ENCODE results near the gene CELF2.
"Not testable (repeated sequence)": the region's sequence is repeated elsewhere in the genome, so short reads cannot be mapped to it uniquely, and the experiment has no call there.

The CELF2 gene

DNA sequence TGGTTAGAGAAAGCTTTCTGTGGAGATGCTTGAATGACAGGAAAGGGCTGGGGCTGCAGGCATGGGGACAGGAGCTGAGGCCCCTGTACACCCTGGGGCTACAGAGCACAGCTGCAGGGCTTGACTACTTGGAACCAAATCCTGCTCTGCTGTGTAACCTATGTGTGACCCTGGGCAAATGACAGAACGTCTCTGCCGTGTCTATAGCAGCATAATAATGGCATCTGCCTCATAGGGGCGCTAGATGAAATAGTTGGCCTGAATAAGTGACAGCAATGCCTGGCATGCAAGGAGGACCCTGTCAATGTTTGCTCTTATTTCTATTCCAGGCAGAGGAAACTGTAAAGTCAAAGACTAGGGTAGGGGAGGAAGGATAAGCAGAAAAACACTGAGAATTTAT is 339.8 kb downstream of the CELF2 start:
- DNase-seq (ENCODE audit: low read depth) = no peak

DNA sequence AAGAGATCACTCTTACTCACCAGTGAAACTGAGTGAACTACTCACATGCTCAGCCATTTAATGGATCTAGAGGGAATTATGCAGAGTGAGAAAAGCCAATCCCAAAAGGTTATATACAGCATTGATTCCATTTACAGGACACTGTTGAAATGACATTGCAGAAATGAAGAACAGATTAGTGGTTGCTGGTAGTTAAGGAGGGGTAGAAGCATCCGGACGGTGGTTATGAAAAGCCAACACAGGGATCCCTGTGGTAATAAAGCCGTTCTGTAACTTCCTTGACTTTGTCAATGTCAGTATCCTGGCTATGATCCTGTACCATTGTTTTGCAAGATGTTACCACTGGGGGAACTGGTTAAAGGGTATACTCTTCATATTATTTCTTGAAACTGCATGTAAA is 340.3 kb downstream of the CELF2 start:
- no peak for DNase-seq (ENCODE audit: low read depth)

DNA sequence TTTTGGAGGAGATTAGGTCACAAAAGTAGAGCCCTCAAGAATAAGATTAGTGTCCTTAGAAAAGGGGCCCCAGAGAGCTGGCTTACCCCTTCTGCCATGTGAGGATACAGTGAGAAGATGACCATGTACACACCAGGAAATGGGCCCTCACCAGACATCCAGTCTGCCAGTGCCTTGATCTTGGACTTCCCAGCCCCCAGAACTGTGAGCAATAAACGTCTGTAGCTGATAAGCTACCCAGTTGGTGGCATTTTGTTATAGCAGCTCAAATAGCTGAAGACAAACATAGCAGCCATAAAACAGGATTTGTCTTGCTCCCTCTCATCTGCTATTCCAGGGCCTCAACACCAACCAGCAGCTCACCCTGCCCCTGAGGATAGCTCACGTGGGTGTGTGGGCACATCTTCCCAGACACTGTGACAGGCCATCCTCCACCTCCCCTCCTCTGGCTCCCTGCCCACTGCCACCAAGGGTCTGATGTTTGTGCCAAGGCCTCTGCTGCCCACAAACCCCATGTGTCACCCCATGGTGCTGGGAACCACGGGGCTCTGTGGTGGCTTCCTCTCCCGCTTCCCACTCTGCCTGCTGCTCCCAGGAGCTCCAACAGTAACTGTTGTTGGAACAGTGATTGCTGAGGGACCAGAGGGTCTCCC is 341.4 kb downstream of the CELF2 start:
- DNase-seq (ENCODE audit: low read depth) = no peak

DNA sequence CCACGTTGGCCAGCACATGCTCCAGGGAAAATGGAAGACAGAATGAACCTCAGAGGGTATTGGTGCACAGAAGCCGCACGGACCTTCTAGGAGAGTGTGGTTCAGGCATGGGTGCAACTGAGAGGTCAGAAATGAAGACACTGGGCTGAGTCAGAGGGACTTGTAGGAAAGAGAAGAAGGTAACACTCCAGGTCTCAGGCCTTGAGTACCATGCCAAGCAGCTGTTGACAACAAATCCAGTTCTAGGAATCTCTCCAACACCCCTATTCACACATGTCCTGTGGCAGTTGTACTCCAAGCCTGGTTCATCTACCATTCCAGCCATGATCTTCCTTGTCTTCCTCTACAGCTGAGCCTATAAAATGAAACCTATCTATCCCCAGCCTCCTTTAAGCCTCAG is 342.2 kb downstream of the CELF2 start:
- DNase-seq (ENCODE audit: low read depth) = no peak

DNA sequence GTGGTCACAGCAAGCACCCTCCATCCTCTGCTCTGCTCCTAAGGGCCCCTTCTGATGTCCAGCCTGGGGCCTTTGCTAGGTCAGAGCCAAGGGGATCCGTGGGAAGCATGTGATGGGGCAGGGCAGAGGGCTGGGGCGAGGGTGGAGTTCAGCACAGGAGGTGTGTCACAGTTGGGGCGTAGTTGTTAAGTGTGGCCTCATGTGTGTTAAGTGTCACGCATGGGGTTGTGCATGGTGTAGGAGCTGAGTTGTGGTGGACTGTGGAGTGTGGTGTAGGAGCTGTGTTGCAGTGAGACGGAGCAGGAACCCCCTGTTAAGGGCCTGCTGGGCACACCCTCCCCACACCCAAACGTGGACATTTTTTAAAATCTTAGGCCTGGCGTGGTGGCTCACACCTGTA is 345.8 kb downstream of the CELF2 start:
- no peak for DNase-seq (ENCODE audit: low read depth)

DNA sequence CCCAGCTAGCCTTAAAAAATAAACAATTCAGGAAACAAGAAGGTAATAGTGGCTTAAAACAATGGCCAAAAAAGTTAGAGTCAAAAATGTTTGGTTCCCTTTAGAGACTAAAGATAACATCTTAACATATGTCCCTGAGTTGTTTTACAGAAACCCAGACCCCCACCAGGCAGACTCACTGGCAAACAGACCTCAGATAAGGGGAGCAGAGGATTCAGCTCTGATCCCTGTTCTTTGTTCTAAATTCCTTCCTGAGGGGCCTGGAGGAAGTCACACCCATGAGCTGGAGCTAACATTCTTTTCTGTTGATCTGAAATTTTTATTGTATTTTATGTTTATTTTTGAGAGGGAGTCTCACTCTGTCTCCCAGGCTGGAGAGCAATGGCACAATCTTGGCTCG is 346.6 kb downstream of the CELF2 start:
- DNase-seq (ENCODE audit: low read depth) = no peak

DNA sequence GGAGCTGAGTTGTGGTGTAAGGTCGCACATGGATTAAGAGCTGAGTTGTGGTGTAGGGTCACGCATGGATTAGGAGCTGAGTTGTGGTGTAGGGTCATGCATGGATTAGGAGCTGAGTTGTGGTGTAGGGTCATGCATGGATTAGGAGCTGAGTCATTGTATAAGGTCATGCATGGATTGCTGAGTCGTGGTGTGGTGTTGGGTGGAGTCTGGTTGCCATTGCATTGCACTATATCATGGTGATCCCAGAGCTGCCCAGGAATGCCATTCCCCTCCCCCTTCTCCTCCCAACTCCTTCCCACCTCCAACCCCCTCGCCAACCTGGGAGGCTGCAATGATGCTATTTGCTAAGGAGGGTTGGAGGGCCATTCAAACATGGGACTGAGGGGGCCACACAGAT is 349.2 kb downstream of the CELF2 start:
- not testable (repeated sequence) for DNase-seq (ENCODE audit: low read depth)

DNA sequence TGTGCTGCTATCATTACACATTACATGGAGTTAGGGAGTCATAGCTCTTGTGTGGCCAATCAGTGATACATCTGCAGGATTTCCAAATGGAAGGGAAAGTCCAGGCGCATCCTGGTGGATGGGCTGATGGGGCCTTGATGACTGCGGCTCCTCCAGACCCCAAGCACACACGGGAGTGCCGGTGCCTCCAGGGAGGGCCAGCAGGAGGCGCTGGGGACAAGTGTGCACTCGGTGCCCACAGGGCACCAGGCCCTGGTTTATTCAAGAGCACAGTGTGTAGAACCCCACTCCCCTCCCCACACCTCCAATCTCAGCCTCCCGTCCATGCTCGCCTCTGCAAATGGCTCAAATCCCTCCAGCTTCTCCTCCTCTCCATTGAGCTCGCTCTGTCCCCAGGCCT is 349.8 kb downstream of the CELF2 start:
- DNase-seq (ENCODE audit: low read depth) = no peak

DNA sequence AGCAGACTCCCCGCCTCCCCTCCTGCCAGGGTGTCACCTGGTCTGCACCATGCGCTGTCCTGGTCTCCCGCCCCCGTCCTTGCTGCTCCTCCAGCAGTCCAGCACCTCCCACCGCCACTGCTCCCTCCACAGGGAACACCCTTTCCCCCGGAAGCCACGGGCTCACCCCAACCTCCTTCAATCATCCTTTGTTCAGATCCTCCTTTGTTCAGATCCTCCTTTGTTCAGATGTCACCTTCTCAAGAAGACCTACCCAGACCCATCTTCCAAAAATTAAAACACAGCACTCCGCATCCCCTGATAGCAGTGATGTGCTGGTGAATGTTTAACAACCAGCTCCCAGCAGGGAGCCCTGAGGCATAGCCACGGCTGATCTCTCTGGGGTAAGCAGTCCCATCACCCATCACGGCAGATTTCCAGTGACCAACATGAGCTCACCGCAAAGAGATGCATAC is 356.1 kb downstream of the CELF2 start:
- DNase-seq (ENCODE audit: low read depth) = no peak

DNA sequence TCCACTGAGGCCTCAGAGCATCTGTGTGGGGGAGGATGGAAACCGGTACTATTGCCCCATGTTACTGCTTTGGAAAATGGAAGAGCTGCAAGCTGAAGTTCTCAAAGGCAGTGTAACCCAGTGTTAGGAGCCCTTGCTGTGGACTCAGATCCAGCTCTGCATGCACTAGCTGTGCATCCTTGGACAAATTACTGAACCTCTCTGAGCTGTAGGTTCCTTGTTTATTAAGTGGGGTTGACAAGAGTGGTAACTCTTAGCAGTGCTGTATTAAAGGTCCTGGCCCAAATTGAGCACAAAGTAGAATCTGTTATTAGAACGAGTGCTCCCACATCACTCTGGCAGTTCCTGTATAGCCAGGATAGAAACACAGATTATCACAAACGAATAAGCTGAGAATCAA is 359.6 kb downstream of the CELF2 start:
- DNase-seq (ENCODE audit: low read depth) = no peak

DNA sequence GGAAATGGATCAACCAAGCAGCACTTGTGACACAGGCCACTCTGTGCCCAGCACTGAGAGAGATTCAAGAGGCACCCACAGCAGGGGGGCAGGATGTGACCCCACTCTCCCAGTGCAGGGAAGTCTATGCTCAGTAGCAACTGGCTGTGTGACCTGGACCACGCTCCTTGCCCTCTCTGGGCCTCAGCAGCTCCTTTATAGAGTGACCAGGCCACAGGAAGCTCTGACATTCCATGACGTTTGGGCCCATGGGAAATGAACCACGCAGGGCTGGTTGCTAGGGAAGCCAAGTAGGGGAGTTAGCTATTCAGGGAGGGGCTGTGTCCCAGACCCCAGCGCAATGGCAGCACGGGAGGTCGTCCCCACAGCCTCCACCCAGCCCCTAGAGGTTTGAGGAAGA is 361.2 kb downstream of the CELF2 start:
- DNase-seq (ENCODE audit: low read depth) = no peak

DNA sequence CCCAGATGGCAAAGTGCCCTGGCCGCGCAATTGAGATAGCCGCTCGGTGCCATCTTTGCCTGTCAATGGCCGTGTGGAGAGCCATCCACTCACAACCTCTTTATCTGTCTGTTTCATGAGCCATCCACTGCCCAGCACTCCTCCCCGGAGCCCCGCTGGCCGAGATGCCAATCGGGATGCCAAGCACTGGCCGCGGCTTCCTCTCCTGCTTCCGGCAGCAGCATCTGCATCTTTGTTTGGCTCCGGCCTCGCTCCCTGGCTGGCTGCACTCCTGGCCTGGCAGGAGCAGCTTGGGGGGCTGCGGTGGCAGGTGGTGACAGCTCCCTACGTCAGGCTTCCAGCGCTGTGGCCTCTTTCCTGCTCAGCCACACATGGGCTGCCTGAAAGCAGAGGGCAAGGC is 362.1 kb downstream of the CELF2 start:
- DNase-seq (ENCODE audit: low read depth) = no peak

DNA sequence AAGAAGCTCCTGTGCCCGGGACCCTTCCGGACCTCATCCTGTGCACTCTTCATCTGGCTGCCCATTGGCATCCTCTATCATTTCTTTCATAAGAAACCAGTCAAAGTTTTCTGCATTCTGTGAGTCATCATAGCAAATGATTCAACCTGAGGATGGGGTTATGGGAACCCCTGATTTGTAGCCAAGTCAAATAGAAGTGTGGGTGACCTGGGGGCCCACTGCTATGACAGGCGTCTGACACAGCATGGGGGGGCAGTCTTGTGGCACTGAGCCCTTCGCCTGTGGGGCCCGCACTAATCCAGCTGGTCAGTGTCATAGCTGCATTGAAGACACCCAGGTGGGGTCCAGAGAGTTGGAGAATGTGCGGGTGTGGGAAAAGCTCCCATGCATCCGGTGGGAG is 363.4 kb downstream of the CELF2 start:
- no peak for DNase-seq (ENCODE audit: low read depth)

DNA sequence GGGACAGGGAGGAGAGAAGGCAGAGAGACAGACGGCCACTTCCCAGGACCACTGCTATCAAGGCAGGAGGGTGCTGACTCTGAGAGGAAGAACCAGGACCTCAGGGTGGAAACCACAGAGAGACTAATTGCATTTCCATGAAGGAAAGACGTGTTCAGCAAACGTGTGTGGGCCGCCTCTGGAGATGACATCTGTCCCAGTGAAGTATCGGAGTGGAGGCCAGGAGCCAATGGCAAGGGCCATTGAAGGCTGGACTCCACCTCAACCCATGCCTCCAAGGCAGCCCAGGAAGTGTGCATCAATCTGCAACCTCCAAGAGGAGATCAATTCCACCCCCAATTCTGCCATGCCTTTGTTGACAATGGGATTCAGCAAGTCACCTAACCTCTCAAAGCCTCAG is 363.8 kb downstream of the CELF2 start:
- no peak for DNase-seq (ENCODE audit: low read depth)

DNA sequence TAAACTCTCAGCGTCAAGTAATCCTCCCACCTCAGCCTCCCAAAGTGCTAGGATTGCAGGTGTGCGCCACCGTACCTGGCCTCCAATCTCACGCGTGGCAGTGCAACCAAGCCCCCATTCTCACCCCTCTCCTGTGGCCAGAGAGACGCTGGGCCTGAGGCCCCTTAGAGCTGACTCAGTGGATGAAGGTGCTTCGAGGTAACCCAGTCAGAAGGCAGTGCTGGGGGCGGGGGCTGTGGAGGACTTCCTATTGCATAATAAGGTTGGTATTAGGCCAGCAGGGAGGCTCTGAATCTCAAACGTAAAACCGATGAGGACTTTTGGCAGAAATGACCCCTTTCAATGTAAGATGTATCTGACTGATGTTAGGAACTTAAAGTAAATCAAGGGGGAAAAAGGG is 364.5 kb downstream of the CELF2 start:
- no peak for DNase-seq (ENCODE audit: low read depth)

DNA sequence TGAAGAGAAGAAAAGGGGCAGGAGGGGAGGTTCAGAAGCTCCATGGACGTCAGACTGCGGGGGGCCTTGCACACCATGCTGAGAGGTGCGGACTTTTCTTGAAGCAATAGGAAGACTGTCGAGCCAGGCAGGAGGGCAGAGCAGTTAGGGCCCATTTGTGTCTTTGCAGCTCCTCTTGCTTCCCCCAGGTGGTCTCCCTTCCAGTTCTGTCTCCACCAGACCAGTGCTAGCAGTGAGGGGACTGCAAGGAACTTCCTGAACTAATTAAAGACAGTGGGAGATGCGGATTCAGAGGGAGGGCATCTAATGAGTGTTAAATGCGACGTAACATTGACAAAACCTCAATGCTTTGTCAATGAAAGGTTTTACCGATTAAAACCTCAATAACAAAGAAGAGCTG is 368.4 kb downstream of the CELF2 start:
- no peak for DNase-seq (ENCODE audit: low read depth)

All from stimulated activated CD8-positive, alpha-beta memory T cell treated with anti-CD3 and anti-CD28 coated beads, Interleukin-15, amount 100 ng/mL, for 1 hour (primary cell).